ENCODE results near the gene FIGN.
A peak's percentile ranks its signal among the peaks of the same experiment; 100 is the strongest.

The FIGN gene

GRCh38 chr2:163647300-163647699 lies 88.5 kb downstream of the FIGN start:
- no peak for DNase-seq (ENCODE audit: low read depth, low spot score)
- in situ Hi-C loops (cut with HindIII; ENCODE audit: low sequenced_read_pairs) = no loop called here
- TF ChIP-seq, protein P1, sequence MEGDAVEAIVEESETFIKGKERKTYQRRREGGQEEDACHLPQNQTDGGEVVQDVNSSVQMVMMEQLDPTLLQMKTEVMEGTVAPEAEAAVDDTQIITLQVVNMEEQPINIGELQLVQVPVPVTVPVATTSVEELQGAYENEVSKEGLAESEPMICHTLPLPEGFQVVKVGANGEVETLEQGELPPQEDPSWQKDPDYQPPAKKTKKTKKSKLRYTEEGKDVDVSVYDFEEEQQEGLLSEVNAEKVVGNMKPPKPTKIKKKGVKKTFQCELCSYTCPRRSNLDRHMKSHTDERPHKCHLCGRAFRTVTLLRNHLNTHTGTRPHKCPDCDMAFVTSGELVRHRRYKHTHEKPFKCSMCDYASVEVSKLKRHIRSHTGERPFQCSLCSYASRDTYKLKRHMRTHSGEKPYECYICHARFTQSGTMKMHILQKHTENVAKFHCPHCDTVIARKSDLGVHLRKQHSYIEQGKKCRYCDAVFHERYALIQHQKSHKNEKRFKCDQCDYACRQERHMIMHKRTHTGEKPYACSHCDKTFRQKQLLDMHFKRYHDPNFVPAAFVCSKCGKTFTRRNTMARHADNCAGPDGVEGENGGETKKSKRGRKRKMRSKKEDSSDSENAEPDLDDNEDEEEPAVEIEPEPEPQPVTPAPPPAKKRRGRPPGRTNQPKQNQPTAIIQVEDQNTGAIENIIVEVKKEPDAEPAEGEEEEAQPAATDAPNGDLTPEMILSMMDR (IDR thresholded peaks at IDR 0.05; ENCODE audit: low read depth, low read length) = no peak
- no peak overlapping the region for H3K4me3 ChIP-seq (ENCODE audit: low read depth, low read length)

DNA sequence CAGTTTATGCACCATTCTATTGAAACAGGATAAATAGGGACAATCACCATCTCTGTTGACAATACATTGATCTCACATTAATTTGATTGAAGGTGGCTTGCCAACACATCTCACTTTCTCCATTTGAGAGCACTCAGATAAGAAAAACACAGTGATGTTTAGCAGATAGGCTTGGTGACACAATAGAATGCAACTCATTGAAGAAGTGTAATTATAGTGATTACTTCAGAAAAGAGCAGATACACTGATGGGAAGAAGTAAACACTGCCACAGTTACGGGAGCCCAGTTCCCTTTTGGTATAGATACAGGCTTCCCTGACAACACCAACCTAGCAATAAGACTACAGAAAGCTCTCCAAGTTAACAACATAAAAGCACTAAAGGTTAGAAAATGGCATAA lies 89.1 kb downstream of the FIGN start:
- TF ChIP-seq, protein P1 (IDR thresholded peaks at IDR 0.05; ENCODE audit: low read depth, low read length) = no peak
- in situ Hi-C loops (cut with HindIII; ENCODE audit: low sequenced_read_pairs) = no loop called here
- H3K4me3 ChIP-seq (ENCODE audit: low read depth, low read length) = no peak overlapping the region
- DNase-seq (ENCODE audit: low read depth, low spot score) = no peak

- in situ Hi-C loops (cut with HindIII; ENCODE audit: low sequenced_read_pairs) = no loop called here
- H3K4me3 ChIP-seq (ENCODE audit: low read depth, low read length) = no peak overlapping the region
- TF ChIP-seq, protein P1 (IDR thresholded peaks at IDR 0.05; ENCODE audit: low read depth, low read length) = no peak
- no peak for DNase-seq (ENCODE audit: low read depth, low spot score)
Observed at GRCh38 chr2:163644238-163644637, 91.6 kb downstream of the FIGN start.

DNA sequence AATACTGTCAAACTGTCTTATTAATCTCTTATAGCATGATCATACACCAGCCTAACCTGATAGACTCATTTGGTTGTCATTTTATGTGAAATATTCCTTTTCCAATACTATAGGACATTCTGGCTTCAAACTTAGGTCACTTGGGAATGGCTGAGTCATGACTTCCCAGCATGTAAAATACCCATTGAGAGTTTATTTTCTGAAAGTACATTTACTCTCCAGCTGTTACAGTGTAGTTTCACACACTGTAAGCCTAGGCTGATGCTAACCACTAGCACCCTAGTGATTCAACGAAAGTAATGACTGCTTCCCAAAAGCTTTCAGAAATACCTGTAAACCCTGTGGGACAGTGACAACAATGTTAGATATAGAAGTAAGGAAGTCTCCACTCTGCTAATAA lies 93.8 kb downstream of the FIGN start:
- in situ Hi-C loops (cut with HindIII; ENCODE audit: low sequenced_read_pairs) = no loop called here

GRCh38 chr2:163640542-163641193 lies 95.1 kb downstream of the FIGN start:
- TF ChIP-seq, protein P1 (IDR thresholded peaks at IDR 0.05; ENCODE audit: low read depth, low read length) = no peak
- DNase-seq (ENCODE audit: low read depth, low spot score) = no peak
- in situ Hi-C loops (cut with HindIII; ENCODE audit: low sequenced_read_pairs) = no loop called here
- no peak overlapping the region for H3K4me3 ChIP-seq (ENCODE audit: low read depth, low read length)

More for the DNA sequence above, 93.8 kb downstream of the FIGN start:
- TF ChIP-seq, protein P1 (IDR thresholded peaks at IDR 0.05; ENCODE audit: low read depth, low read length) = no peak
- H3K4me3 ChIP-seq (ENCODE audit: low read depth, low read length) = no peak overlapping the region
- DNase-seq (ENCODE audit: low read depth, low spot score) = peak; percentile 78

- no peak for DNase-seq (ENCODE audit: low read depth, low spot score)
- in situ Hi-C loops (cut with HindIII; ENCODE audit: low sequenced_read_pairs) = no loop called here
- no peak overlapping the region for H3K4me3 ChIP-seq (ENCODE audit: low read depth, low read length)
- TF ChIP-seq, protein P1 (IDR thresholded peaks at IDR 0.05; ENCODE audit: low read depth, low read length) = no peak
Observed at GRCh38 chr2:163637871-163638270, 97.9 kb downstream of the FIGN start.
